Dermis blood vessel endothelial cell (primary cell): ENCODE results near the gene LDB2. TPM values are rescaled to one million over a fixed set of nuclear protein-coding genes. Genes with fewer than 3 reads are reported as not detected.
A peak's percentile ranks its signal among the peaks of the same experiment; 100 is the strongest.

Experiments used
- DNase-seq: peaks from one replicate; pipeline ENCODE4 v3.0.0; 2010
- total RNA-seq: library from RNA; depleted of rRNA; stranded (reverse); fragments of >200 nt; gene quantifications from 2 replicates; pipeline ENCODE4 v1.2.3, GENCODE V29; 2014

Gene LDB2
- total RNA-seq, 1 donor from 2014 or later: 258 TPM

DNA sequence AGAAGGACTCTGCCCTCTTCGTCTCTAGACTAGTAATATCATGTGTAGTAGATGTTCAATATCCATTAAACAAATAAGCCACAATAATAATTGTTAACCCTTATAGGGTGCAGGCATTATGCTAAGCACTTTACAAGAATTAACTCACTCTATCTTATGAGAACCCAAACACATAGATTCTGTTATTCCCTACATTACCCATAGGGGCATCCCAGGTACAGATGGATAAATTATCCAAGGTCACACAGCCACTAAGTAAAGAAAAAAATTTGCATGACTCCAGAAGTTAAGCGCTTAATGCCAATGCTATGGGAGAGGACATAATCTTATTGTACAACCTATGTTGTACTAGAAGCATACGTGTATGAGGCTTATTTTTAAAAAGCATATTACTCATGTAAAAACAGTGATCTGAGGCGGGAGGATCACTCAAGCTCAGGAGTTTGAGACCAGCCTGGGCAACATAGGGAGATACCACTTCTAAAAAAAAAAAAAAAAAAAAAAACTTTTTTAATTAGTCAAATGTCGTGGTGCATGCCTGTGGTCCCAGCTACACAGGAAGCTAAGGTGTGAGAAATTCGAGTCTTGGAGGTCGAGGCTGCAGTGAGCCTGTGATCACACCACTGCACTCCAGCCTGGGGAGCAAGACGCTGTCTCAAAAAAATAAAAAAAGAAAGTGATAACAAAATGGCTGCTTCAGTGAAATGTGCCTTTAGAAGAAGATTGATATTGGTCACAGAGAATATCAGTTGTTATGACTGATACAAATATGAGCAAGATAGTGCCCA lies 13.6 kb downstream of the LDB2 start:
- DNase-seq: no peak

DNA sequence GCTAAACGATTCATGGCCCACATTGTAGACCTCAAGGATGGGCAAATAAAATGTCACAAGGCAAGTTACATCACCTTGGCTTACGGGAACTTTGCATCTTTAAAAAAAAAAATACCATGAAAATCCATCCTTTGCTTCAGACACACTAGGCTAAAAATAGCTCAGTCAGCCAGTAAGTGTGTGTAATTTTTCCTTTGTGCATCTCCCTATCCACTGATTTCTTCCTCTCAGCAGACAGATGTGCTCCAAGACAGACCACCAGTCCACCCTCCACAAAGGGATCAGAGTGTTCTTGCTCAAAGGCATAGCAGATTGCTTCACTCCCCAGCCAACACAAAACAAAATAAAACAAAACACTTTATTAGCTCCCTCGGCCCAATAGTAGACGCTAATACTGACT lies 14.6 kb downstream of the LDB2 start:
- no peak for DNase-seq

DNA sequence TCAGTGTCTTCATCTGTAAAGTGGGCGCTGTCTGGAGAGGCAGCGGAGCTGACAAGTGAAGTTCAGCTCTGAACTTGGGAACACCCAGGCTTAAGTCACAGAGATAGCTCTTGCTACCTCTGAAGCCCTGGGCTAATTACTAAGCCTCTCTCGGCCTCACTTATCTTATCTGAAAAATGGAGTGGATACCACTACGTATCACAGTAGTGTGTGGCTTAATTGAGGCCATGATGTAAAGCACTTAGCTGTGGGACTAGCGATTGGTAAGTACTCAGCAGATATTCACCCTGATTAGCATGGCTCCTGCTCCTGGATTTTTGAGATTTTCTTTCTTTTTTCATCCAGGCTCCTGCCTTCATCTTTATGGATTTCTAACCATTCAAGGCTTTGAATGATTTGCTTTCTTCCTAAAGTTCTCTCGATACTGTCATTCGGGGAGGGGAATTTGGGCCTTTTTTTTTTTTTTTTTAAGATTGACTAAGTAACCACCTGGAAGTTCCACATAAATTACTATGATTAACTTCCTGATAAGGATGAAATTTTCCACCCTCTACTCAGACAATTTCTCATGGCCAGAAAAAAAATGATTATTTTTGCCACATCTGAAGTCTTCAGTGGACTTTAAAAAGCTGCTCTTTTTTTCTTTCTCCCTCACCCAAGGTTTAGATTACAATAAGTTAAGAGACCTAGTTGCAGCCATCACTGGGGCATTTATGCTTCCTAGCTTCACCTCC lies 17.1 kb downstream of the LDB2 start:
- no peak for DNase-seq

DNA sequence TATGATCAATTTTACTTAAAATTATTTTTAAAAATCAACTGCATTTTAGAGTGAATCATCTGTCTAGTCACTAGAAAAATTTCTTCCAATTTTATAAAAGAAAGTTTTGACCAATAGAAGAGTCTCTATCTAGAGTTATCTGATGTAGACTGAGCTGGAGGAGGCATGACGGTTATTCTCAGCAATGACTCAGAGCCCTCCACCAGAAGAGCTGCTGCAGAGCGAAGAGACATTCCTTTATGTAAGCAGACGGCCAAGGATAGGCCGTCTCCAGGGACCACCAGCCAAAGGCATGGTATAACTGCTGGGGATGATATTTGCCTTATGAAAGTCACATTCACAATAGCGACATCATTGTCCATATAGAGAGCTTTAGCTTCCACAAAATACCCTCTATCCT lies 23.0 kb downstream of the LDB2 start:
- peak; percentile 67 for DNase-seq

DNA sequence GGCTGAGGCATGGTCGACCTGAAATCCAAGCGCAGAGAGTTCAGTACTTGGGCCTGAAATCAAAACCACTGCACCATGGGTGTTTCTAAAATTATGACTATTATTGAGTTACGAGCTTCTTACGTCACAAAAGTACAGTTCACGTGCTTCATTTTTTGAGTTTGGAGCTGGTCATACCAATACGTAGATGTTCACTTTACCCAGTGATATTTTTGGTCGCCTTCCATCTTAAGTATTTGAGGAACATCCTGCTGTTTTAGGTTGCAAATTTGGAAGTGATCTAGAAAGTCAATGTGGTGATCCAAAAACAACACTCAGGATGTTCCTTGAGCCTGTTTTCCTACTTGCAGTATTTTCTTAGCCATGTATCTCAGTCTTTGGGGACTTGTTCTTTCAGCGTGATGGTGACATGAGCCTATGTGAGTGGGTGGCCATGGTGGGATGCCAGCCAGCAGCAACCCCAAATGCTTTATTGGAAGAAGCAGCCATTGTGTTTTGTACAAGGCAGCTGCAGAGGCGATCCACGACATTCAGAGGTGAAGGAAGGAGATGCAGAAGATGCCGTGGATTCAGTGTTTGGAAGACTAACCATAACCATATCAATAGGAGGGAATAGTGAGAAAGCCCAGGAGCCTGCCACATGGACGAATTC lies 28.7 kb downstream of the LDB2 start:
- no peak for DNase-seq

DNA sequence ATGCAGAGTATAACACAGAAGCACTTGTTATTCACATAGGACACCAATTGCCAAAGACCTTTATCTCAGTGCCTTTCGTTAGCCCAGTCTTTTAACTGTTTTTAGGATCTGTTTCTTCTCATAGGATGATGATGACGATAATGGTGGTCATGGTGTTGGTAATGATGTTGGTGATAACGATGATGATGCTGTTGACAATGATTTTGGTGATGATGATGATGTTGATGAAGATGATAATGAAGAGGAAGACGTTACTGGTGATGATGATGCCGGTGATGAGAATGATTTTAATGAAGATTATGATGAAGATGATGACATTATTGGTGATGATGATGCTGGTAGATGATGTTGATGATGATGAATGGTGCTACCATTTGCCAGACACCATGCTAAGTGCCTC lies 29.8 kb downstream of the LDB2 start:
- DNase-seq: no peak

DNA sequence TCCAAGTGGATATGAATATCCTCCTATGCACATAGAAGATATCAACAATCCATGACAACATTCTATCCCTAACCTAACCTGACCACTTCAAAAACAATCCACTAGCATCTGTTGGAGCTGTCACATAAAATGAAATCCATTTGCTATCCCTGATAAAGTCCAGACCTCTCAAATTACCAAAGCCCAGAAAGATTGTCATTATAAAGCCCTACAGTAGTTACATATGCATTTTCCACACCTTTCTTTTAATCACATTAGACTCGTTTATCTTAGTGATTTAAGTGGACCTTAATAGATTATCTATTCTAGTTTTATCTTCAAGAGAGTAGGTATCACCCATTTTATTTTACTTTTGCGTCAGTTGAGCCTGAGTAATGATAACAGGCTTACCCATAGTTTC lies 30.6 kb downstream of the LDB2 start:
- no peak for DNase-seq

DNA sequence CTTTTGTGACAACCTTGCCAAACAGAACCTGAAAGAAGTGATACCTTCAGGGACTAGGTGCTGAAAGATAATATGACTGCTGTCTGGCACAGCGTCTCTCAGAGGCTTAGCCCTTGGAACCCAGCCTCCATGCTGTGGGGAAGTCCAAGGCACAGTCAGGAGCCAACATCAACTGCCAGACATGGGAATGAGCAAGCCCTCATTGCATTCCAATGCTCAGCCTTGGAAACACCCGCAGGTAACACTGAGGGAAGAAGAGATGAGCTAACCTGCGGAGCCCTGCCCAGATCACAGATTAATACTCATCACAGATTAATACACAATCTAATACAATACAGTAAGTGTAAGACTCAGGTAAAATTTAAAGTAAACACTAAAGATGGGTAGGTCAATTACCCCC lies 31.5 kb downstream of the LDB2 start:
- no peak for DNase-seq

DNA sequence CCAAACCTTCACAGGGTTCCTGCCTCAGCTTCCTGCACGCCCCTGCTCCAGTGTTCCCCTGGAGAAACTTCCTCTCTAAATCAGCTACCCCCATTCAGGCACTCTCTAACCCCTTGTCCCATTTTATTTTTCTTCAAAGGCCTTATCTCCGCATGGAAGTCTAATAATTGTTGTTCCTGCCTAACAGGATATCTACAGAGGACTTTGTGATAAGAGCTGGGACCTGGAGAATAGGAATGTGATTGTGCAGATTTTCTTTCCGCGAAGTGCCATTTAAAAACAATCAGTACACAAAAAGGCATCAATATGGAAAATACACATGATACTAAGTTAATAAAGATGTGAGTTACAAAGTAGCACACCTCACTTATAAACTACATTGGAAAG lies 32.6 kb downstream of the LDB2 start:
- peak; percentile 68 for DNase-seq

DNA sequence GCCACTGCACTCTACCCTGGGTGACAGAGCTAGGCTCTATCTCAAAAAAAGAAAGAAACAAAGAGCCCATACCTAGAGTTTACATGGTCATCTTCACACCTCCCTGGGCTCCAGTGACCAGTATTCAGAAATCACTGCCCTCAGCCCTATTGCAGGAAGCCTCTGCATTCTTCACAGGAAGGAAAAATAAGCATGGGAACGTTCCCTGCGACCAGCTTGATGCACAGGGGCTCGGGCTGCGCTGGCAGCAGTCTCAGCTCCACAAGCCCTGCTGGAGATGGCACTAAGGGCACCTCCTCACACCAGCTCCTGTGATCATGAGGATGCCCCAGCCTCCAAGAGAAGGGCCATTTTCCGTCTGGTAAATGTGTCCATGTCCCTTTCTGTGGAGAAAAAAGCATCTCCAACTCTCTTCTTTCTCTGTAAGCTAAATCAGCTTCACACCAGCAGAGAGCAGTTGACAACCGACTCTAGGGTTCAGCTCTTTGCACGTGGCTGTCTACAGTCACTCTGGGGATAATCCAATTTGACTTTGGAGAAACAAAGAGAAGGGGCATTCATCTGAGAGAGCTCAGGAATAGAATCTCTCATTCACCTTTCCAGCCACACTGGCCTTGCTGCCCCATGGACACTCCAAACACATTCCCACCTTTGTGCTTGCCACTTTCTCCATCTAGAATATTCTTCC lies 33.1 kb downstream of the LDB2 start:
- DNase-seq: peak; percentile 48

DNA sequence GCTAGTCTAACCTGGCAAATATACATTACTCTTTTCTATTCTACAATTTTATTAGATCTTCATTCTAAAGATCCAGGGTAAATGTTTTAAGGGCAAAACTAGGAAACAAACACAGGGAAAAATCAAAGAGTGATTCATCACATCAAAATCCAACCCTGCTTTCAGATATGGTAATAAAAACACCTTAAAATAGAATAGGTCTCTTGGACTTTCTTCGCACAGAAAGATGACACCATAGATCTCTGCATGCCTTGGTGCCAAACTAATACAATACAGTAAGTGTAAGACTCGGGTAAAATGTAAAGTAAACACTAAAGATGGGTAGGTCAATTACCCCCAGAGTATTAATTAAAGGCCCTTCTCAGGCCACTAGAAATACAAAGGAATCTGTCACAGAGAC lies 34.2 kb downstream of the LDB2 start:
- DNase-seq: peak; percentile 53

DNA sequence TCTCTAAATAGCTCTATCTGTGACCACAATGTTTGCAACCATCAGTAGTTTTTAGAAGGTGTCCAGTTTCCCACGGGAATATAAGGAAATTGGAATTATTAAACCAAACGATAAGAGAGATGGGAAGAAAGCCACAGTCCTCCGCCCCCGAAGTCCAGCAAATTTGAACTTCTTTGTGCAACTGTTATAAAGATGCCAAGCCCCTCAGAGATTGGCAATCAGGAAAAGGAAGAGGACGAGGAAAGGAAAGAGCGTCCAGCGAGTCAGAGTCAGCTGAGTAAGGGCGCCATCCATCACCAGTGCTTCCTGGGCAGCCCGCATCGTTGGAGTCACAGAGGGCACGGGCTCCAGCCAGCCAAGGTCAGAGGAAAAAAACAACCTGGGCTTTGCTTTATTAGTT lies 35.7 kb downstream of the LDB2 start:
- DNase-seq: peak; percentile 86

DNA sequence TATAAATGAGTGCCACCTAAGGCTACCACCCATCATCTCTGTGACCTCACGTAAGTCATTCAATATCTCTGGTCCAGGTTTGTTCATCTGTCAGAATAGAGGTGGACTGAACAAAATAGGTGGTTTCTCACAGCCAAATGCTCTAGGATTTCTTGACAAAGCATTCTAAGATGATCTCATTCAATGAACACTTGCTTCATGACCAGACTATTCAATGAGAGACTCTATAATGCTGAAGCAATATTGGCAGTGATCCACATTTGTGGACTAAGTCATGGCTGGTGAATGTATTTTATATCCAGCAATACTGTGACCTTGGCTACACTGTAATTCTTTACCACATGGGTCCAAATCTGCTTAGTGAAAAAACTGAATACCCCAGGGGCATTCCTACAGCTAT lies 37.9 kb downstream of the LDB2 start:
- peak; percentile 95 for DNase-seq

DNA sequence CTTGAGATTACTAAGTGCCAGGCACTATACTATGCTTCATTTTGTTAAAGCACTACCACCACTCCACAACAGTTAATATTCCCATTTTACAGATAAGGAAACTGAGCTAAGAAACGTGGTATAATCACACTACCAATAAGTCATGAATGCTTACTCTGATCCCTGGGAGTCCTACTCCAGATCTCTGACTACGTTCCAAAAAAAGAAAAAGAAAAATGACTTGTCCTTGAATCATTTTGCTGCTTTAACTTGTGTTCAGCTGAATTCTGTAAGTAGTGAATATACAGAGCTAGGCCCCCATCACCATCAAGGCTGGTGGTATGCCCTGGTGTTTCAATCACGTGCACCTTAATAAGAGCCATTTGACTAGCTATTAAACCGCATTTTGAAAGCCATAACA lies 39.4 kb downstream of the LDB2 start:
- DNase-seq: peak; percentile 45

DNA sequence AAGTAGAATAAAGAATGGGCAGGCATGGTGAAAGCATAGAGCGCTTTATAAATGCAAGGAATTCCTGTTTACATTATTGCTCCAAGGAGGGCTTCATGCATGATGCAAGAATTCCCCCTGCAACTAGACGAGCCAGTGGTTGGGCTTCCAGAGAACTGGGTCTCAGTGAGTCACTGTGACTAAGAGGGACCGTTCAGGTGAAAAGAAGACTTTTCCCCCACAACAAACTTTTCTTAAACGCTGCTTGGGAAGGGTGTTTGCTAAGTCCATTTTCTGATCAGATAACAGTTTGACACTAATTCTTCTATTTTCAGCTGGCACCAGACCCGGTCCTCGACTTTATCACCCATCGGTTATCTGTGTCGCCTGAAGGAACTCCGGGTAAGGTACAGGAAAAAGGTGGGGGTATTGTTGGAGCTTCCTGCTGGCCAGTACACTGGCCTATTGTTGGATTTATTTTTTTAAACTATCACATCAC lies 40.1 kb downstream of the LDB2 start:
- peak; percentile 96 for DNase-seq

DNA sequence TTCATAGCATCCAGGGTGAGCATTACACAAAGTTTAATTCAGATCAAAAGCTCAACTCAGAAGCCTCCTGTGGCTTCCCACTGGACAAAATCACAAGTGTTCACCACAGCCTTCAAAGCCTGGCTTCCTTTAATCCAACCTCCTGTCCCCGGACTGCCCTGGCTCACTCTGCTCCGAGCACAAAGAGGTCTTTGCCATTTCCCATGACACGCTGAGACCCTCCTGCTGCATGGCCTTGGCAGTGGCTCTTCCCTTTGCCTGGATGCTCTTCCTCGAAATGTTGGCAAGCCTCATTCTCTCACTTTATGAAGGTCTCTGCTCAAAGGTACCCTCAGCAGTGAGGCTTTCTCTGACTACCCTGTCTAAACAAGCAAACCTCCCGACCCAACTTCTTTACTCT lies 41.0 kb downstream of the LDB2 start:
- peak; percentile 35 for DNase-seq

DNA sequence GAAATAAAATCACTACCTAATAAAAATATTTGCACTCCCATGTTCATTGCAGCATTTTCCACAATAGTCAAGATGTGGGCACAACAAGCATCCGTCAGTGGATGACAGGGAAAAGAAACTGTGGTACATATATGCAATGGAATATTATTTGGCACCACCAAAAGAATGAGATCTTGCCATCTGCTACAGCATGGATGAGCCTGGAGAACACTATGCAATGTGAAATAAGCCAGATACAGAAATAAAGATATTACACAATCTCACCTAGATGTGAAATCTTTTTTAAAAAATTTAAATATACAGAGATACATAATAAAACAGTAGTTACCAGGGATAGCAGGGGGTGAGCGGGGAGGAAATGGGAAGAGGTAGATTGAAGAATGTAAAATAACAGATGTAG lies 44.8 kb downstream of the LDB2 start:
- no peak for DNase-seq

DNA sequence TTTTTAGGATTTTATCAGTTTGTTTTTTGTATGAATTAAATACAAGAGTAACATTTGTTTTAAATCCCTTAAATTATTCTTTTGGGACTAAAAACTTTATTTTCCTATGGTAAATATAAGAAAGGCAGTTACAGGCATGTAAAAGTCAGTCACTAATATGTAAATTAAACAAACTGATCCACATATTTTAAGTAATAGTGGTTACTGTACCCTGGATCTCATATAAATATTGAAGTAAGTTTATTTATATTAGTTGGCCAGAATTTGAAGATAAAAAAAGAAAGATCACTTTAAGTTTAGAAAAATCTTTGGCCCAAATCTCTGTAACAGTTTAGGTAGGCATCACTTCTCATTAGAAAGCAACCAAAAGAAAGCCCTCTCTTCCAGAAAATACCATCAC lies 45.8 kb downstream of the LDB2 start:
- no peak for DNase-seq

DNA sequence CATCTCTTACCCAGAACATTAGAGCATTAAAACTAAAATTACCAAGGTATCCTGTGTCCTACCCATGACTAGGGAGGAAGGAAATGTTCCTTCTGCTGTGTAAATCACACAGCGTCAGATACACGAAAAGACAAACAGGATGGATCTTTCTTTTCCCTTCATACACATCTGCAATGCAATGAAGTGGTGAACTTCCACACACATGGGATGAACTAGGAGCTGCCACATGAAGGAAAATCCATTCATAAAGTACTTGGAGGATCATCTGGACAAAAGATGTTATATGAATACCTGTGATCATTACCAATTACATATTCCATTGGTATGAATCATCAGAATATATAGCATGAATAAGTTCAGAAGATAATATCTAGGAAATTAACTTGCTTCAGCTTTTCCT lies 46.2 kb downstream of the LDB2 start:
- peak; percentile 32 for DNase-seq

DNA sequence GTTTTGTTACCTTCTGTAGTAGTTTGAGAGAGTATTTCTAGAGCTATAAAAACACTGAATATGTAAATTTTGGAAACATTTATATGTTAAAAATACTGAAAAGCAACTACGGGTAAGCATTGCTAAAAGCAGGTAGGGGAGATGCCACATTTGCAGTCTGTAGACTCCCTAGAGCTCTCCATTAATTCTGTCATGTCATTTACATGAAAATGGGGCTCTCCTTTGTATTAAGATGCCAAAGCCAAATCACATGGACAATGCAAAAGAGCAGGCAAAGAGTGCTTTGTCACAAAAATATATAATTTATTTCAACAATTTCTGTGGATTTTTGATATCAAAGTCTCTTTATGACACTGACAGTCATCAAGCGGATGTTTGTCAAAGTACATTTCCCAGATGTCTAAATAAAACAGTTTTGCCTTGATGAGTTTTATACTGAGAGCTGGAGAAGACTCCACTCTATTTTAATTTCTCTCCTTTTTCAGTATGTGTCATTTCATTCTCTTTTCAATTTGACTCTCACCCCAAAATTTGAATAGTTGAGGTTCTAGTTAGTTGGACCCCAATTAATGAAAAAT lies 51.8 kb downstream of the LDB2 start:
- no peak for DNase-seq

DNA sequence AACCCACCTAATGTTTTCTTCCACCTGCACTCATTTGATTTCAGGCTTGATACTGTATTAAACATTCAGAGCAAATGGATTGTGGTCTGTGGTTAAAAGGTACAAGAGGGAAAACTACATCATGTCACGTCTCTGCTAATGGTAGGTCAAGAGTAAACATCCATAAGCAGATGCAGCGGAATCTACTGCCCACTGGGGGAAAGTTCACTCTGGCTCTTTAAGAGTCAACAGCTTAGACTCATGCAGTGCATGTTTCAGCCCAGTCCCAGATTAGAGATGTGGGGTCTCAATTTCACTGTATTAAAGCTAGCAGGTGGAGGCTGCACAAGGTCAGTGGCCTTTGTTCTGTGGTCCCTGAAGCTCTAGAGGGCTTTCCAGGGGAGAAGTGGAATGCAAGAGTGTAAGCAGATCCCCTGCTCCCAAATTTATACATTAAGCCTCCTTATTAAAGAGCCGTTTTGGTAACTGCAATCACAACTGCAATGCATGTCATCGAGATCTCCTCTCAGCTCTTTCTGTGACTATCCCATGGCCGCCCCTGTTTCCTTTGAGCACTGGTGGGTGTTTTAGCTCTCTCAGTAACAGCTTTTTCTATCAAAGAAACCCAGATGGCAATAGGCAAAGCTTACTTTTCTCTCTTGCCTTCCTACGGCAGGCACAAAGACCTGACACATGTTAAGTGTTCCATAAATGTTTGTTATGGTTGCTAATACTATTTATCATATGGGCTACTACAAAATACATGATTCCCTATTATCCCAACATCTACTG lies 53.4 kb downstream of the LDB2 start:
- DNase-seq: no peak
